Measurements from ENCODE around the gene SPOCK3.

DNA sequence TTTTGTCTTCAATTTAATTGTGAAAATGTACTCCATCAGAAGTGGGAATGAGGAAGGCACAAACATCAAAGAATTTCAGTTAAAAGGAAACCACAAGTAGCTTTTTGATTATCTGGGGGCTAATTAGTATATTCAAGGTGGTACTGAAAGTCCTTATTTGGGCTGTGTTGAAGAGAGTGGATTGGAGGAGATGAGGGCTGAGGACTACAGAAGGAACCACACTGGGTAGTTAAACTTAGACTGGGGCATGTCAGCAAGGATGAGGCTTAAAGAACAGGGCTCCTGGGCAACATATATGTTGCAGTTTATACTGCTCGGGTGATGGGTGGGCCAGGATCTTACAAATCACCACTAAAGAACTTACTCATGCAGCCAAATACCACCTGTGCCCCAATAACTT, 346.8 kb downstream of the SPOCK3 start:
- TF ChIP-seq, protein P1, sequence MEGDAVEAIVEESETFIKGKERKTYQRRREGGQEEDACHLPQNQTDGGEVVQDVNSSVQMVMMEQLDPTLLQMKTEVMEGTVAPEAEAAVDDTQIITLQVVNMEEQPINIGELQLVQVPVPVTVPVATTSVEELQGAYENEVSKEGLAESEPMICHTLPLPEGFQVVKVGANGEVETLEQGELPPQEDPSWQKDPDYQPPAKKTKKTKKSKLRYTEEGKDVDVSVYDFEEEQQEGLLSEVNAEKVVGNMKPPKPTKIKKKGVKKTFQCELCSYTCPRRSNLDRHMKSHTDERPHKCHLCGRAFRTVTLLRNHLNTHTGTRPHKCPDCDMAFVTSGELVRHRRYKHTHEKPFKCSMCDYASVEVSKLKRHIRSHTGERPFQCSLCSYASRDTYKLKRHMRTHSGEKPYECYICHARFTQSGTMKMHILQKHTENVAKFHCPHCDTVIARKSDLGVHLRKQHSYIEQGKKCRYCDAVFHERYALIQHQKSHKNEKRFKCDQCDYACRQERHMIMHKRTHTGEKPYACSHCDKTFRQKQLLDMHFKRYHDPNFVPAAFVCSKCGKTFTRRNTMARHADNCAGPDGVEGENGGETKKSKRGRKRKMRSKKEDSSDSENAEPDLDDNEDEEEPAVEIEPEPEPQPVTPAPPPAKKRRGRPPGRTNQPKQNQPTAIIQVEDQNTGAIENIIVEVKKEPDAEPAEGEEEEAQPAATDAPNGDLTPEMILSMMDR (IDR thresholded peaks at IDR 0.05), result no peak
- TF ChIP-seq POLR2AphosphoS5 (IDR thresholded peaks at IDR 0.05; ENCODE audit: low read depth, low read length), result no peak
- TF ChIP-seq REST (IDR thresholded peaks at IDR 0.05; ENCODE audit: insufficient read depth in 1 of 2, low read depth in 2 of 2, low read length in 1 of 2), result no peak
- no peak for TF ChIP-seq TCF7L2 (IDR thresholded peaks at IDR 0.05; ENCODE audit: low read depth, low read length)
- no peak for TF ChIP-seq SIN3A (IDR thresholded peaks at IDR 0.05; ENCODE audit: borderline replicate concordance, insufficient read depth, low read depth, low read length)

Measured in Panc1 (cell line).